CD4-positive, alpha-beta T cell (primary cell): Measurements from ENCODE around the gene CAMK2N1. TPM values are rescaled to one million over a fixed set of nuclear protein-coding genes. Genes with fewer than 3 reads are reported as not detected.

Experiments used
- ATAC-seq: fragments of 200-7000 bp; cut with Tn5 transposase; one replicate; pipeline ENCODE4 v1.10.0; 2022; ENCODE audit warnings: mild to moderate bottlenecking; ENCODE audit not compliant: poor library complexity
- CTCF ChIA-PET: fragments of 350-600 bp; sonication (Branson Sonifier 250); formaldehyde crosslinking; loops from one replicate; lab custom pipeline; 2021; ENCODE audit warnings: antibody characterized with exemption, inconsistent platforms; lab: Charles Lee
- POLR2A ChIA-PET: fragments of 350-600 bp; sonication (Branson Sonifier 250); formaldehyde crosslinking; loops from one replicate; lab custom pipeline; 2021; ENCODE audit warnings: antibody characterized with exemption, inconsistent platforms; lab: Charles Lee
- DNase-seq, 14 experiments: peaks; one replicate each; pipeline ENCODE4 v3.0.0-alpha.2; 2013 to 2020; ENCODE audit warnings: mixed read lengths in 2 of 14
- H3K27ac ChIP-seq, 2 donors: one replicate each; pipeline versions ENCODE4 v1.5.1 to v1.7.0; 2013; ENCODE audit warnings: low read length in 2 of 2, low read depth in 1 of 2, mild to moderate bottlenecking in 1 of 2
- H3K27me3 ChIP-seq, 2 experiments: 1 replicate in 1 of 2; 2 replicates in 1 of 2; pipeline versions ENCODE4 v1.6.1 to v1.7.0; 2013; ENCODE audit warnings: low read length in 2 of 2, control low read depth in 1 of 2, mild to moderate bottlenecking in 1 of 2, moderate library complexity in 1 of 2; ENCODE audit not compliant: insufficient read depth in 2 of 2, control insufficient read depth in 1 of 2
- H3K36me3 ChIP-seq: one replicate; pipeline ENCODE4 v1.6.1; 2013; ENCODE audit warnings: low read length, control low read depth; ENCODE audit not compliant: insufficient read depth
- H3K4me1 ChIP-seq: one replicate; pipeline ENCODE4 v1.6.1; 2013; ENCODE audit warnings: low read length, control low read depth; ENCODE audit not compliant: insufficient read depth
- H3K4me3 ChIP-seq: one replicate; pipeline ENCODE4 v1.5.1; 2013; ENCODE audit warnings: mild to moderate bottlenecking, low read length, moderate library complexity
- H3K9me3 ChIP-seq, 2 experiments: 1 replicate in 1 of 2; 2 replicates in 1 of 2; pipeline versions ENCODE4 v1.6.1 to v1.7.0; 2013; ENCODE audit warnings: low read length in 2 of 2, mild to moderate bottlenecking in 2 of 2, control low read depth in 1 of 2, moderate library complexity in 1 of 2; ENCODE audit not compliant: control insufficient read depth in 1 of 2, insufficient read depth in 1 of 2
- H3K27ac Mint-ChIP-seq: one replicate; pipeline ENCODE4 v1.8.0; 2020; ENCODE audit warnings: mixed read lengths
- H3K27me3 Mint-ChIP-seq: one replicate; pipeline ENCODE4 v1.8.0; 2021; ENCODE audit warnings: mixed read lengths
- H3K36me3 Mint-ChIP-seq: one replicate; pipeline ENCODE4 v1.8.0; 2021; ENCODE audit warnings: low read depth, mixed read lengths
- H3K4me1 Mint-ChIP-seq: one replicate; pipeline ENCODE4 v1.8.0; 2021; ENCODE audit warnings: low read depth, mixed read lengths
- H3K4me3 Mint-ChIP-seq: one replicate; pipeline ENCODE4 v1.8.0; 2020; ENCODE audit warnings: mild to moderate bottlenecking, mixed read lengths
- H3K9me3 Mint-ChIP-seq: one replicate; pipeline ENCODE4 v1.8.0; 2020; ENCODE audit warnings: mixed read lengths
- intact Hi-C, 2 experiments: fragments of 100-400 bp; cut with DNase I in 1 of 2; cut with micrococcal nuclease in 1 of 2; formaldehyde crosslinking; loops; one replicate each; pipeline versions ENCODE4 v1.15.1 to v1.9.0; 2023 to 2025; cut with DNase I, micrococcal nuclease
- polyA plus RNA-seq, 2 donors: library from polyadenylated mRNA; unstranded; fragments of 120-200 nt; gene quantifications; one replicate each; pipeline ENCODE4 v1.2.1, GENCODE V29; 2013
- total RNA-seq, 174 experiments: library from RNA in 2 of 174; stranded (reverse) in 2 of 174; gene quantifications; one replicate each; pipeline ENCODE4 v1.2.3 and lab custom pipeline; 2021 to 2026
- TF ChIP-seq, protein P1 (sequence below): fragments of 200-600 bp; IDR thresholded peaks from one replicate; pipeline ENCODE4 v1.8.0; 2022; ENCODE audit warnings: antibody characterized with exemption, mild to moderate bottlenecking

The CAMK2N1 gene
- total RNA-seq (1 to 10 TPM; 2.3 TPM), total RNA-seq (lab: John Stamatoyannopoulos, UW) (0 to 9.5 (median 1.6) reads per million in 172 experiments)
- 5.0 TPM for polyA plus RNA-seq (2013, experiment 1 of 2)
- polyA plus RNA-seq (2013, experiment 2 of 2) = 5.4 TPM

DNA sequence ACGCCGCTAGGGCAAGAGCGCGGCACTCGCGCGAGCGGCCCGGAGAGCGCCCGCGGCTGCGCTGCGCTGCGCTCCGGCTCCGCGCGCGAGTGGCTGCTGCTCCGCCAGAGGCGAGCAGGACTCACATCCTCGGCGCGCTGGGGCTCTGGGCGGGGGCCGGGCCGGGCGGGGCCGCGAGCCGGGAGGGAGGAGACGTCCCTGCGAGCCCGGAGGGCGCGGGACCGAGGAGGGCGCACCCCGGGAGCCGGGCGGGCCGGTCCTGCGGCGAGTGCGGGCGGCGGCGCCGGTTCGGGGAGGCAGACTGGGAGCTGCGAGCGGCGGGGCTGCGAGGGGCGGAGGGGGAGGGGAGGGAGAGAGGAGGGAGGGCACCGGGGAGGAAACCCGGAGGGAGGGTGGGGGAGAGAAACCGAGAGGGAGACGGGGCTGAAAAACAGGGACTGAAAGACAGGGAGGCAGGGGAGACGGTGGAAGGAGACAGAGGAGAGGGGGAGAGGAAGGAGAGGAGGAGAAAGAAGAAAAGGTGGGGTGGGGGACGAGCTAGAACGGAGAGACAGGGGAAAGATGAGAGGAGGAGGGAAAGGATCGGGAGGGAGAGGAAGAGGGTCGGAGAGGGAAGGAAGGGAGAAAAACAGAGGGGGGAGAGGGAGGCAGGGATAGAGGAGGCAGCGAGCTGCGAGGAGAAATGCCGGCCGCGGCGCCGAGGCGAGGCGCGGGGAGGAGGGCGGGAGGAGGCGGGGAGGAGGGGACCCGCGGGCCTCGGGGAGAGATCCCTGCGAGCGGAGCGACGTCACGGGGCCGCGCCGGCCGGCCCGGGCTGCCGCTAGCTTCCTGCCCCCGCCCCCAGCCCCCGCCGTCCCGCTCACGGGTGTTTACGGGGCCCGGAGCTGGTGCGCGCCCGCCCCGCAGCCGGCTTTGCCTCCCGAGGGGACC, at the start of gene CAMK2N1:
Gene CAMK2N1, minus strand, starts transcription at position 684 of the 930 bp plus-strand sequence. CDS start 831 bp downstream, outside the sequence.
- Histone ChIP-seq H3K27ac (no peak within 1 kb of the TSS), H3K27me3 (peaks cover 31 to 51% of the 10 kb centered on the region in 2 experiments), H3K4me3 (peak within 1 kb of the TSS; percentile 62), H3K9me3 (peaks cover 0 to 5% of the 10 kb centered on the region in 2 experiments), H3K4me1 (peaks cover 29% of the 10 kb centered on the region), H3K36me3 (no peaks in the 10 kb centered on the region)
- ChIA-PET CTCF (interaction anchor here (1.0 kb wide), 1 partner anchor 9 kb away, joined by 3 read pairs; no protein-coding TSS in a partner anchor), POLR2A (interaction anchor here (0.6 to 1.3 kb wide), 3 partner anchors 22 to 604 kb away, joined by 3 to 10 read pairs (median 4); partner anchors contain the start of genes MUL1 and OTUD3)
- intact Hi-C loops = loop anchor here in 1 of 2 experiments (1.0 kb wide), 1 partner anchor 604 kb away; no protein-coding TSS in a partner anchor
- Mint-ChIP-seq H3K27me3 (peaks cover 59% of the 10 kb centered on the region), H3K4me3 (peak within 1 kb of the TSS; percentile 86), H3K27ac (peak within 1 kb of the TSS; percentile 60), H3K36me3 (no peaks in the 10 kb centered on the region), H3K4me1 (peaks cover 17% of the 10 kb centered on the region), H3K9me3 (no peaks in the 10 kb centered on the region)
- TF ChIP-seq, protein P1, sequence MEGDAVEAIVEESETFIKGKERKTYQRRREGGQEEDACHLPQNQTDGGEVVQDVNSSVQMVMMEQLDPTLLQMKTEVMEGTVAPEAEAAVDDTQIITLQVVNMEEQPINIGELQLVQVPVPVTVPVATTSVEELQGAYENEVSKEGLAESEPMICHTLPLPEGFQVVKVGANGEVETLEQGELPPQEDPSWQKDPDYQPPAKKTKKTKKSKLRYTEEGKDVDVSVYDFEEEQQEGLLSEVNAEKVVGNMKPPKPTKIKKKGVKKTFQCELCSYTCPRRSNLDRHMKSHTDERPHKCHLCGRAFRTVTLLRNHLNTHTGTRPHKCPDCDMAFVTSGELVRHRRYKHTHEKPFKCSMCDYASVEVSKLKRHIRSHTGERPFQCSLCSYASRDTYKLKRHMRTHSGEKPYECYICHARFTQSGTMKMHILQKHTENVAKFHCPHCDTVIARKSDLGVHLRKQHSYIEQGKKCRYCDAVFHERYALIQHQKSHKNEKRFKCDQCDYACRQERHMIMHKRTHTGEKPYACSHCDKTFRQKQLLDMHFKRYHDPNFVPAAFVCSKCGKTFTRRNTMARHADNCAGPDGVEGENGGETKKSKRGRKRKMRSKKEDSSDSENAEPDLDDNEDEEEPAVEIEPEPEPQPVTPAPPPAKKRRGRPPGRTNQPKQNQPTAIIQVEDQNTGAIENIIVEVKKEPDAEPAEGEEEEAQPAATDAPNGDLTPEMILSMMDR = no peak
- ATAC-seq (peak; percentile 73), DNase-seq (peak; percentile 23 to 82 (median 60))

DNA sequence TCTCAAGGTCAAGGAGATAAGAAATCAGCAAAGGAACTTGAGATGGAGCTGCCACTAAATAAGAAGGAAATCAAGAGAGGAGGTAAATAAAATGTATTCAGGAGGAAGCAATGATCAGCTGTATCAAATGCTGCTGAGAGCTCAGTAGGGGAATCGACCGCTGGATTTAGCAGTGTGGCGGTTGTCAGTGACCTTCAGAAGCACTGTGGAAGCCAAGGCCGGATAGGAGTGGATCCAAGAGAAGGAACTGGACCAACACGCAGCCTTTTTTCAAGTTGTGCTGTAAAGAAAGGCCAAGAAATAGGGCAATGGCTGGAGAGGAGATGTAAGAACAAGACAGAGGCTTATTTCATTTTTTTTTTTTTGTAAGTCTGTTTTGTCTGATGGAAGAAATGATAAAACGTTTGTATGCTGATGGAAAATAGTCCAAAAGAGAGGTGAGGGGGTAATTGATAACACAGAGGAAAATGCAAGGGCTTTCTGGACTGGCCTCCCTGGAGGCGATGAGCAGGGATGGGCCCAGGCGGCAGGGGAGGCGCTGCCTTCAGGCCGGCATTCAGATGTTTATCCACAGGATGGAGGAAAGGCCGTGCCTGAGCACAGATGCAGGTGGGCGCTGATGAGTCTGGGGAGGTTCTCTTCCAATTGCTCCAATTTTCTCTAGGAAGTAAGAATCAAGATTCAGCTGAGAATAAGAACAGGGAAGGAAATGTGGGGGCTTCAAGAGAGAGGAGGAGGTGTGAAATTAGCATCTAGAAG, 48.8 kb upstream of the CAMK2N1 start:
- TF ChIP-seq, protein P1 = no peak
- DNase-seq = no peak
- intact Hi-C loops = no loop called here
- H3K27me3 ChIP-seq = peaks cover 4 to 16% of the 10 kb centered on the region in 2 experiments
- CTCF ChIA-PET = no interaction called here
- POLR2A ChIA-PET = no interaction called here
- Mint-ChIP-seq H3K36me3 (no peaks in the 10 kb centered on the region), H3K9me3 (no peaks in the 10 kb centered on the region), H3K27me3 (peaks cover 80% of the 10 kb centered on the region), H3K4me3 (no peak overlapping the region), H3K4me1 (no peaks in the 10 kb centered on the region), H3K27ac (no peak overlapping the region)
- no peak overlapping the region for H3K27ac ChIP-seq
- ATAC-seq = no peak
- H3K4me3 ChIP-seq = no peak overlapping the region
- H3K4me1 ChIP-seq = no peaks in the 10 kb centered on the region
- H3K36me3 ChIP-seq = no peaks in the 10 kb centered on the region
- no peaks in the 10 kb centered on the region for H3K9me3 ChIP-seq

DNA sequence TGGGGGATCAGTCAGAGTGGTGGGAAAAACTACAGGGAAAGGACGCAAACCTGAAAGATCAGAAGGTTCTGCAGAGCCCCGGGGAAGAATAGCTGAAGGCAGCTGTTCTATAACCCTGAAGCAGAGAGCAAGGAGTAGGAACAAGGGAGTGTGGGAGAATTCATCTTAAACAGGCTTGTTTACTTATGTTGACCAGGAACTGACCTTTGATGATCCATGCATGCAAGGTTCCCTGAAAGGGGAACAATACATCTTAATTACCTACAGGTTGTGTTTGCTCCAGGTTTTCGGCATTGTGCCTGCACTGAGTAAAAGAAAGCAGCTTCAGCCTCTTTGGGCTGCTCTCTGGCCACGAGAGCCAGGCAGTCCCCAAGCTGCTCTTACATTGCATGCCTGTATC, 47.6 kb upstream of the CAMK2N1 start:
- no peaks in the 10 kb centered on the region for H3K9me3 ChIP-seq
- ATAC-seq (no peak), DNase-seq (no peak)
- H3K4me3 ChIP-seq = no peak overlapping the region
- H3K27ac ChIP-seq = no peak overlapping the region
- Mint-ChIP-seq H3K27ac (no peak overlapping the region), H3K4me3 (no peak overlapping the region), H3K4me1 (no peaks in the 10 kb centered on the region), H3K9me3 (no peaks in the 10 kb centered on the region), H3K36me3 (no peaks in the 10 kb centered on the region), H3K27me3 (peaks cover 78% of the 10 kb centered on the region)
- intact Hi-C loops = no loop called here
- POLR2A ChIA-PET = no interaction called here
- CTCF ChIA-PET = no interaction called here
- H3K36me3 ChIP-seq = no peaks in the 10 kb centered on the region
- peaks cover 6 to 19% of the 10 kb centered on the region in 2 experiments for H3K27me3 ChIP-seq
- H3K4me1 ChIP-seq = no peaks in the 10 kb centered on the region
- TF ChIP-seq, protein P1 = no peak
